GM12891 (cell line): ENCODE measurements around the gene SPATS1.

Source experiments
- POLR2AphosphoS5 ChIP-seq: IDR thresholded peaks from 2 replicates; pipeline ENCODE4 v1.6.1; 2011; ENCODE audit warnings: low read depth, low read length, control low read depth
- TAF1 ChIP-seq: IDR thresholded peaks from 2 replicates; pipeline ENCODE4 v1.6.1; 2011; ENCODE audit warnings: low read depth, low read length, control low read depth

DNA sequence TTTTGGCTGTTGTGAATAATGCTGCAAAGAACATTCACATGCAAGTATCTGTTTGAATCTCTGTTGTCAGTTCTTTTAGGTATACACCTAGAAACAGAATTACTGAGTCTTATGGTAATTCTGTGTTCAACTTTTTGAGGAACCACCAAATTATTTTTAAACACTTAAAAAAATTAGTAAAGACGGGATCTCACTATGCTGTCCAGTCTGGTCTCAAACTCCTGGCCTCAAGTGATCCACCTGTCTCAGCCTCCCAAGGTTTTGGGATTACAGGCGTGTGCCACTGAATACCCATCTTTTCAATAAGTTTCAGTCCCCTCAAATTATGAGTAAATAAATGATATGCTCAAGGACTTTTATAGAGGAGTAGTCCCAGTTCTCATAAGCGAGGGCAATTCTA is 17.5 kb downstream of the SPATS1 start:
- TF ChIP-seq POLR2AphosphoS5, result no peak
- no peak for TF ChIP-seq TAF1
